ENCODE data around the gene KCNIP4.

The KCNIP4 gene

DNA sequence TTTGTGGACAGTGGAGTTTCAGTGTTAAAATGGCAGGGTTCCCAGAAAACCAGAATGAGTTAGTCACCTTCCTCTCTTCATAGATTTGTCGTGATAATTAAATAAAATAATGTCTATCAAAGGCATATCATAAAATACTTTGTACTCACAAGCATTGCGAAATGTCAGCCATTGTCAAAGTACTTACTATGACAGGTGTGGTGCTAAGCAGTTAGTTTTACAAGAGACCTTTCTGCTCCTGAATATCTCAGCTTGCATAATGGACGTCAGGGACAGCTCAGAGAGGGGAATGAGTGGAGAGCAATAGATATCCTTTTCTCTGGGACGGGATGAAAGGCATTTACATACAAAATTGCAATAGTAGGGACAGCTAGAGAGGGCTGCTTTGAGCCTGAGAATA, 560.9 kb downstream of the KCNIP4 start:
- H3K9ac ChIP-seq (ENCODE audit: low read length): no peak overlapping the region
- H3K4me3 ChIP-seq (ENCODE audit: low read length): no peak overlapping the region
- H3K36me3 ChIP-seq (ENCODE audit: control insufficient read depth, insufficient read depth, low read length): no peaks in the 10 kb centered on the region
- no peaks in the 10 kb centered on the region for H3K4me1 ChIP-seq (ENCODE audit: control insufficient read depth, insufficient read depth, low read length)
- no peaks in the 10 kb centered on the region for H3K9me3 ChIP-seq (ENCODE audit: control insufficient read depth, low read length)
- H3K27me3 ChIP-seq (ENCODE audit: control insufficient read depth, insufficient read depth, low read length): no peaks in the 10 kb centered on the region

- H3K4me1 ChIP-seq (ENCODE audit: control insufficient read depth, insufficient read depth, low read length): no peaks in the 10 kb centered on the region
- no peaks in the 10 kb centered on the region for H3K27me3 ChIP-seq (ENCODE audit: control insufficient read depth, insufficient read depth, low read length)
- H3K9ac ChIP-seq (ENCODE audit: low read length): no peak overlapping the region
- no peaks in the 10 kb centered on the region for H3K9me3 ChIP-seq (ENCODE audit: control insufficient read depth, low read length)
- H3K4me3 ChIP-seq (ENCODE audit: low read length): no peak overlapping the region
- H3K36me3 ChIP-seq (ENCODE audit: control insufficient read depth, insufficient read depth, low read length): no peaks in the 10 kb centered on the region
These were observed 562.3 kb downstream of the KCNIP4 start for GRCh38 chr4:21386166-21386780.

GRCh38 chr4:21385706-21386105, 562.9 kb downstream of the KCNIP4 start:
- no peaks in the 10 kb centered on the region for H3K4me1 ChIP-seq (ENCODE audit: control insufficient read depth, insufficient read depth, low read length)
- no peak overlapping the region for H3K9ac ChIP-seq (ENCODE audit: low read length)
- no peaks in the 10 kb centered on the region for H3K9me3 ChIP-seq (ENCODE audit: control insufficient read depth, low read length)
- no peak overlapping the region for H3K4me3 ChIP-seq (ENCODE audit: low read length)
- H3K27me3 ChIP-seq (ENCODE audit: control insufficient read depth, insufficient read depth, low read length): no peaks in the 10 kb centered on the region
- H3K36me3 ChIP-seq (ENCODE audit: control insufficient read depth, insufficient read depth, low read length): no peaks in the 10 kb centered on the region

- Histone ChIP-seq H3K9ac (ENCODE audit: low read length) (no peak overlapping the region), H3K27me3 (ENCODE audit: control insufficient read depth, insufficient read depth, low read length) (no peaks in the 10 kb centered on the region), H3K4me1 (ENCODE audit: control insufficient read depth, insufficient read depth, low read length) (no peaks in the 10 kb centered on the region), H3K9me3 (ENCODE audit: control insufficient read depth, low read length) (no peaks in the 10 kb centered on the region), H3K4me3 (ENCODE audit: low read length) (no peak overlapping the region), H3K36me3 (ENCODE audit: control insufficient read depth, insufficient read depth, low read length) (no peaks in the 10 kb centered on the region)
These were observed 564.0 kb downstream of the KCNIP4 start for GRCh38 chr4:21384609-21385008.

DNA sequence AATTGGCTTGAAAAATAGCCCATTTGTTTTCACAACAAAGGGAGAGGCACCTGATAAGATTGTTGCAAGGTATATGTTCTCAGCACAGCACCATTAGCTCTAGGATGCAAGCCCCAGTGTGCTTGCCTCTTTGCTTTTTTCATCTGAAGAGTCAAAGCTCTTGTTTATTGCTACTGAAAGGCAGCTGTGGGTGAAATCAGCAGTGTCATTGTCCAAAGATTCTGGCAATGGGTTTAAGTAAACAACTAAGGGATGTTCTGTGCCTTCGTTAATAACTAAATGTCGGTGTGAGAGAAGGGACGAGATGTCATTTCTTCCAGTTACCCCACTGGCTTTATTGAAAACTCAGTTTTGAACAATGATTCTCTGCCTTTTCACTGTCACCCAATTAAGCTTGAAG, 567.7 kb downstream of the KCNIP4 start:
- no peak overlapping the region for H3K4me3 ChIP-seq (ENCODE audit: low read length)
- no peaks in the 10 kb centered on the region for H3K9me3 ChIP-seq (ENCODE audit: control insufficient read depth, low read length)
- H3K9ac ChIP-seq (ENCODE audit: low read length): no peak overlapping the region
- no peaks in the 10 kb centered on the region for H3K36me3 ChIP-seq (ENCODE audit: control insufficient read depth, insufficient read depth, low read length)
- no peaks in the 10 kb centered on the region for H3K4me1 ChIP-seq (ENCODE audit: control insufficient read depth, insufficient read depth, low read length)
- no peaks in the 10 kb centered on the region for H3K27me3 ChIP-seq (ENCODE audit: control insufficient read depth, insufficient read depth, low read length)

DNA sequence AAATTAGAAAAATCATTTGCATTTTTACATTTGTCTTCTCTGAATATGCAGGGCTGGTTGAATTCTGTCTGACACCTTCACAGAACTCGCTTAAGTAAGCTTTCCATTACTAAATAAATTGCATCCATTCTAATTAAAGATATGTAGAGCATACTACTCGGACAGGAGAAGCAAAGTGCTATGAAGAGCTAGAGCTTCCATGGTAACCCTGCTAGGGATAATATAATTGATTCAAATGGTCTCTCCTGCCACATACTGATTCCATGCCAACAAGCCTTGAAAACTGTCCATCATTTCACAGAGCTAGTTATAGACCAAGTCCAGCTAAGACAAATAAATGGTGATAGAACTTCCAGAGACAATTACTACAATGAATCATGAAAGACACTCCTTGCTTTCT, 571.5 kb downstream of the KCNIP4 start:
- no peaks in the 10 kb centered on the region for H3K27me3 ChIP-seq (ENCODE audit: control insufficient read depth, insufficient read depth, low read length)
- no peak overlapping the region for H3K9ac ChIP-seq (ENCODE audit: low read length)
- no peaks in the 10 kb centered on the region for H3K9me3 ChIP-seq (ENCODE audit: control insufficient read depth, low read length)
- H3K4me1 ChIP-seq (ENCODE audit: control insufficient read depth, insufficient read depth, low read length): no peaks in the 10 kb centered on the region
- no peaks in the 10 kb centered on the region for H3K36me3 ChIP-seq (ENCODE audit: control insufficient read depth, insufficient read depth, low read length)
- no peak overlapping the region for H3K4me3 ChIP-seq (ENCODE audit: low read length)

GRCh38 chr4:21376176-21376575, 572.4 kb downstream of the KCNIP4 start:
- H3K9me3 ChIP-seq (ENCODE audit: control insufficient read depth, low read length): no peaks in the 10 kb centered on the region
- H3K4me1 ChIP-seq (ENCODE audit: control insufficient read depth, insufficient read depth, low read length): no peaks in the 10 kb centered on the region
- no peaks in the 10 kb centered on the region for H3K36me3 ChIP-seq (ENCODE audit: control insufficient read depth, insufficient read depth, low read length)
- H3K27me3 ChIP-seq (ENCODE audit: control insufficient read depth, insufficient read depth, low read length): no peaks in the 10 kb centered on the region
- no peak overlapping the region for H3K4me3 ChIP-seq (ENCODE audit: low read length)
- H3K9ac ChIP-seq (ENCODE audit: low read length): no peak overlapping the region

- H3K9ac ChIP-seq (ENCODE audit: low read length): no peak overlapping the region
- no peaks in the 10 kb centered on the region for H3K36me3 ChIP-seq (ENCODE audit: control insufficient read depth, insufficient read depth, low read length)
- no peaks in the 10 kb centered on the region for H3K4me1 ChIP-seq (ENCODE audit: control insufficient read depth, insufficient read depth, low read length)
These were observed 573.8 kb downstream of the KCNIP4 start for GRCh38 chr4:21374641-21375368.

DNA sequence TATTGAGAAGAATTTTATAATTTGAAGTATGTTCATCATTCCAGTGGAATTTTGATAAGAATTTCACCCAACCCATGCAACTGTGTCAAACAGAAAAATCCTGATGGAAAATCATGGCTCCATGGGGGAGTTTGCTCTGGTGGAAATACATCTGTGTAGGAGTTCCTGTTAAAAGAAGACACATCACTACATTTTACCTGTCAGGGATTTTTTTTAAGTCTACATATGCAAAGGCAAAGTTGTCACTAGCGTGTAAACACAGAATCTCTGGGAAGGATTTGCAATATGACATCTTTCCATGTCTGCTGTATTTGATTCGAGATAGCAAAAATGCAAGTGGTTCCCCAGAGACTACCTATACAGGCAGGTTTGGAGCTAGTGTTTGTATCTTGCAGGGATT, 581.0 kb downstream of the KCNIP4 start:
- Histone ChIP-seq H3K27me3 (ENCODE audit: control insufficient read depth, insufficient read depth, low read length) (no peaks in the 10 kb centered on the region), H3K4me1 (ENCODE audit: control insufficient read depth, insufficient read depth, low read length) (no peaks in the 10 kb centered on the region), H3K4me3 (ENCODE audit: low read length) (no peak overlapping the region), H3K36me3 (ENCODE audit: control insufficient read depth, insufficient read depth, low read length) (no peaks in the 10 kb centered on the region), H3K9ac (ENCODE audit: low read length) (no peak overlapping the region), H3K9me3 (ENCODE audit: control insufficient read depth, low read length) (no peaks in the 10 kb centered on the region)

More at GRCh38 chr4:21374641-21375368, 573.8 kb downstream of the KCNIP4 start:
- H3K4me3 ChIP-seq (ENCODE audit: low read length): no peak overlapping the region
- H3K27me3 ChIP-seq (ENCODE audit: control insufficient read depth, insufficient read depth, low read length): no peaks in the 10 kb centered on the region
- no peaks in the 10 kb centered on the region for H3K9me3 ChIP-seq (ENCODE audit: control insufficient read depth, low read length)

- no peaks in the 10 kb centered on the region for H3K27me3 ChIP-seq (ENCODE audit: control insufficient read depth, insufficient read depth, low read length)
- H3K9me3 ChIP-seq (ENCODE audit: control insufficient read depth, low read length): no peaks in the 10 kb centered on the region
- H3K9ac ChIP-seq (ENCODE audit: low read length): no peak overlapping the region
- H3K4me1 ChIP-seq (ENCODE audit: control insufficient read depth, insufficient read depth, low read length): no peaks in the 10 kb centered on the region
- H3K4me3 ChIP-seq (ENCODE audit: low read length): no peak overlapping the region
- no peaks in the 10 kb centered on the region for H3K36me3 ChIP-seq (ENCODE audit: control insufficient read depth, insufficient read depth, low read length)
These were observed 581.7 kb downstream of the KCNIP4 start for GRCh38 chr4:21366840-21367239.

DNA sequence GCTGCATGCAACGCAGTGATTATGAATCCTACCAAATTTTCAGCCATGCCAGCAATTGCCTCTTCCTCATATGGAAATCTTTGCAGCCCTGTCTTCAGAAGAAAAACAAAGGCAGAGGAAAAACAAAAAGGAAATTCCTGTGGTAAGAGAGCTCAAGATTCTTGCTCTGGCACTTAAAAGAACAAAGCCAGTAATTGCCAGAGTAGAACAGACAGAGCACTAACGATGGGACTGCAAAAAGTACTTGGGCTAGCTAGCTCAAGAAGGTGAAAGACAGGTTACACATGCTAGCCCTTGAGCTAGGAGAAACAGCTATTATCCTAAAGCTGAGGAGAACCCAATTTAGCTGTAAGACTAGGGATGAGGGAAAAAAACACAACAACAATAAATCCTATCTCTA, 582.3 kb downstream of the KCNIP4 start:
- H3K4me1 ChIP-seq (ENCODE audit: control insufficient read depth, insufficient read depth, low read length): no peaks in the 10 kb centered on the region
- no peaks in the 10 kb centered on the region for H3K9me3 ChIP-seq (ENCODE audit: control insufficient read depth, low read length)
- no peaks in the 10 kb centered on the region for H3K27me3 ChIP-seq (ENCODE audit: control insufficient read depth, insufficient read depth, low read length)
- H3K4me3 ChIP-seq (ENCODE audit: low read length): no peak overlapping the region
- H3K9ac ChIP-seq (ENCODE audit: low read length): no peak overlapping the region
- H3K36me3 ChIP-seq (ENCODE audit: control insufficient read depth, insufficient read depth, low read length): no peaks in the 10 kb centered on the region

DNA sequence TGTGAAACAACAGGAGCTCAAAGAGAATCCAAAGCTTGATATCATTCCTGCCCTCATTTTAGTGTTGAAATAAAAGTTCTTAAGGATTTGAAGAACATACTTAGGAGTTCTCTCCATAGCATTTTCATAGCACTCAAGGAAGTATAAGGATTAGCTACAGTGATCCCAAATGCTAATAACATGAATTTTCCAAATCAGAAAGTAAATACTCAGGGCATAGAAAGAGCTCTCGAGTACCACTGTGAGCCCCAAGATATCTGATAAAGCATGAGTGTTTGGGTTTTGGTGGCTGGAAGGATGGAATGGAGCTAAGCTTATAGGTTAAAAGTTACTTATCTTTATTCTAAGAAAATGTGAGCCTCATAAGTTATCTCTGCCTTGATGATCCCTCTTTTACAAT, 584.9 kb downstream of the KCNIP4 start:
- no peak overlapping the region for H3K9ac ChIP-seq (ENCODE audit: low read length)
- H3K4me3 ChIP-seq (ENCODE audit: low read length): no peak overlapping the region
- H3K36me3 ChIP-seq (ENCODE audit: control insufficient read depth, insufficient read depth, low read length): no peaks in the 10 kb centered on the region
- no peaks in the 10 kb centered on the region for H3K9me3 ChIP-seq (ENCODE audit: control insufficient read depth, low read length)
- no peaks in the 10 kb centered on the region for H3K27me3 ChIP-seq (ENCODE audit: control insufficient read depth, insufficient read depth, low read length)
- no peaks in the 10 kb centered on the region for H3K4me1 ChIP-seq (ENCODE audit: control insufficient read depth, insufficient read depth, low read length)

Data from mucosa of stomach (tissue), 1 donor.